Inflammatory macrophage treated with lipopolysaccharide for 1 hour (primary cell): ENCODE data around the gene DLGAP1.

Source experiments
- DNase-seq, 2 donors: peaks; one replicate each; pipeline ENCODE4 v3.0.0-alpha.2; 2020 to 2022

DLGAP1 gene

DNA sequence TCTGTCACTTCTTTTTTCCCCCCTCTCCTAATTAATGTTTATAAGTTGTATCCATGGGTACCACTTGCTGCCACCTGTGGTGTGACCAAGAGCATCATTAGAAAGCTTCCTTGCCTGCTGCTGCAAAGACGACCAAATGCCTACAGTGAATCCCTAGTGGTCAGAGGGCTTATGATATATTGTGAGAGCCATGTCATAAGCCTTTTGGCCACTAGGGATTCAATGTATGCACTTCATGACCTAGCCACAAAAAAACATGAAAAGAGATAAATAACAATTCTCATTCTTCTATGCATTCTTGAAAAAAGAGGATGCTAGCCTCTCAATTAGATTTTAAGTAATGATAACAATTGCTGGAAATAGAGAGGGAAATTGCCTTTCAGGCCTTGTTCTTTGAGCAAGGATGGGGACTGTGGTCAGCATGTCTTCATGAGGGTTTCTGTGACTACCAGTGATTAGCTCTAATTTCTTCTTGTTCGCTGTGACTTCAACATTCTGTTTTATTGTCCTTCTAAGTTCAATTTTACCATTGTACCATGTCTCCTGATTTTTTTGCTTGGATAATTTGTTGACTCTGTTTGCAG is 569.8 kb downstream of the DLGAP1 start:
- peak in 1 of 2 donors; percentile 30 for DNase-seq

DNA sequence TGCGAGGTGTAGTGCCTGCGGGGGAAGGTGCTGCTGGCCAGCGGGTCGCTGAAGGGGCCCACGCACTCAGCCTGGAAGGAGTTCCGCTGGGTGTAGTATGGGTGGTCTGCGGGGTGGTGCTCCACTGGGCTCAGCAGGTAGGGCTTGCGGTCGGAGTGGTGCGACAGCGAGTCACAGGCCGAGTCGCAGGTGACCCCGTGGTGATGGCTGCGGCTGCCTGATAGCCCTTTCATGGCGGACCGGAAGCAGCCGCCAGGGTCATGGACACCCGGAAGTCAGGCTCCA is 575.3 kb downstream of the DLGAP1 start:
- no peak for DNase-seq

DNA sequence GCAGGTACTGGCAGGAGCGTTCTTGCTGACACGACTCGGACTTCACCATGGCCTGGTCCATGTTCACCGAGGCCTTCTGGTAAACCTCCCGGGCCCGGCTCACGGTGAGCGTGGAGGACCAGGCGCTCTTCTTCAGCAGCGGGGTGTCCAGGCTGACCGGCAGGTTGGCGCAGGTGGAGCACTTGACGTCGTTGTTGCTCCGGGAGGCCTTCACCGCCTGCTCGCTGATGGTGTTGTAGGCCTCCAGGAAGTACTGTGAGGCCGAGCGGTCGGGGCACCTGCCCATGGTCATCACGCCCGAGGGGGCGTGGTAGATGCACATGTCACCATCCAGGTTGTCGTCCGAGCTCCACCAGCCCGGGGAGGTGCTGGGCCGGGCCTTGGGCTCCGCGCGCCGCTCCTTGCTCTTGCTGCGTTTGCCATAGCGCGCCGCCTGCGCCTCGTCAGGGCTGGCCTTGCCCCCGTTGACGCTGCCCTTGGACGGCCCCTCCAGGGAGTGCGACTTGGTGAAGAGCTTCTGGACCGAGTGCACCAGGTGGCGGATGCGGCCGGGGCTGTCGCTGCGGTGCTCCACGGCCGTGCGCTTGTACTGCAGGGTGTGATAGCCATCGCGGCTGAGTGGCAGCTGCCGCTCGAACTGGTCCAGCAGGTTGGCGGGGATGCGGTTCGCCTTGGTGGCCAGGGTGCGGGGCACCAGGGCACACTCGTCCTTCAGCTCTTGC is 575.8 kb downstream of the DLGAP1 start:
- DNase-seq: no peak

DNA sequence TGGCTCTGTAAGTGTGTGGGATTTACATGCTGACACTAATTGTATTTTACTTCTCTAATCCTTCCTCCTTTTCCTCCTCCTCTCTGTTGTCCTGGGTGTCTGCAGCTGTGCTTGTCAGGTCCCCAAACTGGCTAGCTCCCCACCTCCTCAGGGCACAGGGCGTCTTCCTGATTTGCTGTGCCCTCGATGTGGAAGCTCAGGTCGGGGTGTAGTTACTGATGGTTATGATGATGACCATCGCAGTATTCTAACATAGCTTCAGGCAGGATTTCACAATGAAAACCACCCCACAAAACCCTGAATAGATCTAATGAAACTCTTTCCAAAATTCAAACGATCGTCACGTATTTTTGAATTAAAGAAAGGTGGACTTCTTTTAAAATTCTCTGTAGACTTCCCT is 576.7 kb downstream of the DLGAP1 start:
- peak in 1 of 2 donors; percentile 17 for DNase-seq

DNA sequence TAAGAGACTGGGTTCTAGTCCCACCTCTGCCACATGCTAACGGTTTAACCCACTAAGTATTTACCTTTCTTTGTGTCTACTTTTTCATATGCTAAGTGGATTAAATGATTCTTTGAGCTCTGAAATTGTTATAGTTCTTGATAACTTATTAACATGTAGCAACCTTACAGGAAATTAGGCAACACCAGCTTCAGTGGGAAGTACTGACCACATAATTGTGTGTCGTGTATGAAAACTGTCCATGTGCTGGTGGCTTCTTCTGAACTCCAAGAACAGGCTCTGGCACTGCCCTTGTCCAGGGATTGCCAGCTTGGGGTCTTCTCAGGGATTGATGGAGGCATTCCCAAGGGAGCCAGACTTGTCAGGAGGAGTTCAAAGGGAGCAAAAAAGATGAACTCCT is 577.4 kb downstream of the DLGAP1 start:
- DNase-seq: peak; percentile 73 to 88

DNA sequence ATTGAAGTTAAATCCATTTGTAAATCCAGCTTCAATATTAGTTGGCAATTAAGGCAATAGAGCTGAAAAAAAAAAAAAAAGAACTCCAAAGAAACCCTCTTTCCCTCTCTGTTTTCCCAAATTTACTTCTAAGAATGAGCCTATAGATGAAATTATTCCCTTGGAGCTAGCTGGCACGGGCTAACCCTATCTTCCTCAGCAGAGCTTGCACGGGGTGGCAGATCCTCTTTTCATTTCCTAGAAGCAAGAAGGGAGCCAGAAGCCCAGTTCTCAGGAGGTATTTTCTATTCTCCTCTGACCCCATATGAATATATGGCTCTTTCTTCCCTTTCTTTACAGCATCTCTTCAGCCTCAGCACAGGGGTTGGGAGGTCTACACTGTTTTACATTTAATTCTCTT is 579.1 kb downstream of the DLGAP1 start:
- peak in 1 of 2 donors; percentile 35 for DNase-seq

DNA sequence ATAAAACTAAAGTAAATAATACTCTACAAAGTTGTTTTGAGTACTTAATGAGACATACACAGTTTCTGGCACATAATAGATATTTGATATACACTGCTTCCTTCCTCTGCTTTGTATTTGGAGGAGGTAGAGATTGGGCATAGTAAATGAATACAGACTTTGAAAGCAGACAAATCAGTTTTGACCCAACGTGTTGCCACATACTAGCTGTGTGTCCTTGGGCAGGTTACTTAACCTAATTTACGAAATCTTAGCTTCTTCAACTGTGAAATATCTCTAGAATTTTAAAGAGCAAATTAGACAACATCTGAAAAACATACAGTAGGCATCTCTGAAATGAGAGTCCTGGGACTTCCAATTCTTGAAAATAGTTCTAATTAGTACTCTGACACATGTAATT is 579.7 kb downstream of the DLGAP1 start:
- DNase-seq: peak in 1 of 2 donors; percentile 16

DNA sequence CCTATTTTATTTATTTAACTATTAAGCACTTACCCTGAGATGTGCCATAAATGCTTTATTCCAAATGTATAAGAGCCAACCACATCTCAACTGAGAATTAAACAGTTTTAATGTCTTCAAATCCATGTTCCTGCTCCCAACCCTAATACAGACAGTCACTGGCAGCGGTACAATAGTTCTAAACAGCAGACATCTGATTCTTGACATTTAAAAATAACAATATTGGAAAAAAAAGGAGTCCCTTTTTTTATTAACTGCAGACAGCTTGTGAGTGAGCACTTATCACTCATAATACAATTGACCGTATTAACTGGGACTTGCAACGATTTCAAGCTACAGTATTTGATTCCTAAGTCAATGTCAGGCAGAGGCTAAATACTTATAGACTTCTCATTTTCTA is 580.5 kb downstream of the DLGAP1 start:
- DNase-seq: no peak

DNA sequence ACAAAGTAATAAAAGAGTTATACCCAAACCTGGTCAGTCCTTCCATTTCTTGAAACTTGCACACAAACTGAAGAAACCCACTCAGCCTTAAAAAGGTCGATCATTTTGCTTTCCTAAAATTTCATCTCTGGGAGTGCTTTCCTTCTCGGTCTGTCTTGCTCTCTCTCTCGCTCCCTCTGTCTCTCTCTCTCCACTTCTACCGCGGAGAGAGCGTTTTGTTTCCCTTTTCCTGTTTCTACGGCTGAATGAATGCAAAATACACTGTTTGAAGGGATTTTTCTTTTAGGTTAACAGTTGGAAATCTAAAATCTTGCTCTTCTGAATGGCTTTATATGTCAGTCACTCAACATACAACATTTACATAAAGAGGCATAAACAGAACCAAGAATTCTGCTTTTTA is 581.0 kb downstream of the DLGAP1 start:
- DNase-seq: peak in 1 of 2 donors; percentile 17

DNA sequence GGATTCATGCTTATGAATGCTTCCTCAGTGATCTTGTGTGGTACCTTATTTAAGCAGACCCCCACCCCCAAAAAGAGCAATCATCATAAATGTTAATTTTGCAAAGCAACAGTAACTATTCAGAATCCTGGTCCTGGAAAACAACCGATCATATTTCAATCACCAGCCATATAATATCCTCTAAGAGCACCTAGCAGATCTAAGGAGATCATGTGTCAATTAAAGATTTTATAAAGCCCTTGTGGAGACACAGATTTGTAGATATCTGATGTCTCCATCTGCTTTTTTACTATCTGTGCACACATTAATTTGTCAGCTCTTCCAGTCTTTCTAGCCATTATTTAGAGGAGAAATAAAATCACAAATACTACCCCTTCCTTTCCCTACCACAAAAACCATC is 581.4 kb downstream of the DLGAP1 start:
- DNase-seq: no peak

DNA sequence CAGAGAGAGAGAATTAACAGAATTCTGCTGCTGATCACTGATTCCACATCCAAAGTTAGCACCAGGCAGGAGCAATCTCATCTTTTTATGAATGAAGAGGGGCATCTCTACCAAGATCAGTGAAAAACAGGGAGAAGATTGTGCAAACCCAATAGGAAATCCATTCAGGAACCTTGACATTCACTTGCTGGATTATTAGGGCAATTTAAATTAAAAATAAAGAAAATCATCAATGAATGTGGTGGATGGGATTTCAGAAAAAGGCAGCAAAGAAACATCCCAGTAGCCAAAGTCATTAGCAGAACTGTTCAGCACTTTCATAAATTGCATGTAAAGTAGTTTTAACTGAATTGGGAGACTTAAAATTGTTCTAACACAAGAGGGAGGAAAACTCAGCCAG is 581.9 kb downstream of the DLGAP1 start:
- no peak for DNase-seq

DNA sequence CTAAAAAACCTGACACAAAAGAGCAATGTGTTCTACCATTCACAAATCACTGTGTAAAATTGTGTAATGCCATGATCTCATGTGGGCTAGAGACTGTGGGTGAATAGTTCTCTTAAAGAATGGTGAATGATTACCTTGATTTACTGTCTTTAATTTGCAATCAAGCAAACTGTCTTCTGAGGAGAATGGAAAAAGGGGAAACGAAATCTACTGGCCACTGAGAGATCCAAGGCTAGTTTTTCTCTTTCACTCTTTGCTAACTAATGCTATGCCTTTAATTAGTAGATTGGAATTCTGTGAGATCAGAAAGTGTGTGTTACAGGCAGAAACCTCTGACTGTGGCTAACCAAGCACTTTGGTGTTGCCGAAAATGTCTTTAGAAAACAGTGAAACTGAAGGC is 582.5 kb downstream of the DLGAP1 start:
- peak; percentile 21 to 30 for DNase-seq

DNA sequence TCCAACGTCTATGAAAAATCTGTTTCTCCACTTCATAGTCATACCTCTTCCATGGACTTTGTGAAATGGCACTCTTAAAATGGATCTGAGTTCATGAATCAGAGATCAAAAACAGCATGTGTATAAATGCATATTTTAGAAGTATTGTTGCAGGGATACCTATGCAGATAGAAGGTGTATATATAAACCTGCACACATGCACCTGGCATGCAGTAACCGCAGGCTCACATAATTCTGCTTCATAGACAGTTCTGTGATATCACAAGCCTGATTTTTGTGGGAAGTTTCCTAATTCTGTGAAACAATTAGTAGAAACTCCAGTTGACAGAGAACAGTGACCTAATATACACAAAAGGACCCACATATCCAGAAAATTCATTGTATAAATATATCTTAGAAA is 583.4 kb downstream of the DLGAP1 start:
- no peak for DNase-seq

DNA sequence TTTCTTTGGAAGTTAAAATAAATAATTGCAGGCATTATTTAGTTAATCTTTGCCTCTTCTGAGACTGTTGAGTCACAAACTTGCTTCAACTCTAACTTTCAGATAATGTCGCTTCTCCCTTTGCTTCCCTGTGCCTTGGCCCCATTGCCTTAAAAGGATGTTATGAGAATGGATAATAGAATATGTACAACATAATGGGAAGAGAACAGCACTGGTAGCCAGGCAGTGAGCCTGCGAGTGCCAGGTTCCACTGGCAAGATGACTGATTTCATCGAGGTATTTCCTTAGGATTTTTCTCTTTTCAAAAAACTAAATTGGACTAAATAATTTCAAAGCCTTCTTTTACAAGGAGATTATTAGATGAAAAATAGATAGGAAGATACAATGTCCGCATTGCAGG is 584.2 kb downstream of the DLGAP1 start:
- DNase-seq: no peak

DNA sequence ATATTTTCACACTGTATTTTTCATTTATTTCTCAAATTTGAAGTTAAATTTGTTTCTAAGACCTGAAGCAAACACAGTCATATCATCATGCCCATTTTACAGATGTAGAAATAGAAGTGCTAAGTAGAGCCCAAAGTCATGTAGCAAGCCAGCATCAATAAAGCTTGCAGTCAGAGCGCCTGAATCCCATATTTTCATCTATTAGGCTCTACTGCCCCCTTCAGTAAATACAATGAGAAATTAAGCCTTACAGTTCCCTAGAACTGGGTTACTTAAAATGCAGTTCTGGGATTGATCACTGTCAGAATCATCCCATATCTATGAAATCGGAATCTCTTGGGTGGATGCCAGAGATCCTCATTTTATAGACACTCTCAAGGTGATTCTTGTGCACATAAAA is 585.3 kb downstream of the DLGAP1 start:
- peak; percentile 48 to 79 for DNase-seq

DNA sequence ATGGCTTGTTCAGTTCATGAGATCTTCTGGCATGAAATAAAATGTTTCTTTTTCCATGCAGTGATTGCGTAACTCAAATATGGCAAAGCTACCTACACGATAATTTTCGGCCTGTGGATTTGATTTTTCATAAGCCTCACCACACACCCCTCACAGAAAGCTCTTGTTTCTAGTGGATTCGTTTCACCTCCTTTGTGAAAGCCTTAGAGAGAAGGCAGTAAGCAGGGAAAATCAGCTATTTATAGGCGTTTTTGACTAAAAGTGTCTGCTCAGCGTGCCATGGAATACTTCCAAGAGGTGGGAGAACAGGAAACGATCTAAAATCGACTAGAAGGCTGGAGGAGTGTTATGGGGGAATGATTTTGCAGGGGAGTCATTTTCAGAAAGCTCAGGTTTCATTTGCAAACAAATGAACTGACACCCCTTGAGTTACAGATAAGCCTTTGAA is 587.2 kb downstream of the DLGAP1 start:
- no peak for DNase-seq

DNA sequence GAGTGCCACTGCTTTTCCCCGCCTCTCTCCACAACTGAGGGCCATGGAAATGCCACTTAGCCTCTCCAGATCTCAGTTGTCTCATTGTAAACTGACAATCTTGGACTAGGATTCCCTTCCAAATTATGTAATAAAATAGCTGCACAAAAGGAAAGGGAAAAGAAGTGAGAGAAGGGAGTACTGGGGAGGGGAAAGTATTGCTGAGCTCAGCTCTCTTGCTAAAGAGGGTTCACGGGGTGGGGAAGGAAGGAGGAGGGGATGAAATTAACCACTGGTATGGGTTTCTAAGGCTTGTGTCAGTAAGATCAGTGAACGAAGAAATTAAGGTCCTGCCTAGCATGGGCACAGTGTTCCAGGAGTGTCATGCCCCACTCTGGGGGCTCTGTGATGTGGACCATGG is 587.9 kb downstream of the DLGAP1 start:
- DNase-seq: no peak

DNA sequence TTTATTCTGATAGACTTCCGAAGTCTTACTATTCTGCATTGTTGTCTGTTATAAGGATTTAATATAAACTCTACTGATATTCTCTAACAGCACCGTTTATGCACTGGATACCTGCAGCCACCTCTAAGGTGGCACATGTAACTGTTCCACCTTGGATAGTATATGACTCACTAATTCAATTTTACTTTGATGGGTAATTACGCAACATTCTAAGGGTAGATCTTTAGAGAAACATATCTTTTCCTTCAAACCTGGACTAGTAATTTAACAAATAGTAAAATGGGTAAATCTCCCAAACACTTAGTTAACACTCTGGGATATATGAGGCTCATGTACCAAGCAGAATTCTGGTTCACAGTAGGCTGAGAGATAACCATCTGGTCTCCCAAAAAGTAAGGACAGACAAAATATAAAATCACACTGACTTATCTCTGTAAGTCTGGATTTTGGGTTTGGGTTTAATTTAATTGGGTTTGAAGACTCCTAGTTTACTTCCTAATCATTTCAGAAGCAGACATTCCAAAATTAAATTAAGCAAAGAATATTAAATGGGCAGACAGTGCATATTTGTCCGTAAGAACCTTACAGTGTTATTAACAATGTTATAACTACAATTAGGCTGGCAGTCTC is 590.3 kb downstream of the DLGAP1 start:
- no peak for DNase-seq

DNA sequence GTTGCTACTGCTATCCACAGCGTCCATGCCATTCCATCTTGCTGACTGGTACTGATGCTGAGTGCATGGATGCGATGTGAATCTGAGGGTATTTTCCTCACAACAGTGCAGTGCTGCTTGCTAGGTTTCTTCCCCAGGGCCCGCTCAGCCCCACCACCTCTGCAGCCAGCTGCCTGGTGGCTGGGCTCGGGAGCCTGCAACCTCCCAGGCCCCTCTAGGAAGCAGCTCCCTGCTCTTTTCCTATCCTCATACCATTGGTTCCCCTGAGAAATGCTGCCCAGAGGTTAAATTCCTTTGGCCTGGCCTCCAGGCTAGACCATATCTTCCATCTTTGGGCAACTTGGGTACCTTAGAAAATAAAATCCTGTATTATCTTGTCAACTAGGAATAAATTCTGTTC is 591.5 kb downstream of the DLGAP1 start:
- no peak for DNase-seq

DNA sequence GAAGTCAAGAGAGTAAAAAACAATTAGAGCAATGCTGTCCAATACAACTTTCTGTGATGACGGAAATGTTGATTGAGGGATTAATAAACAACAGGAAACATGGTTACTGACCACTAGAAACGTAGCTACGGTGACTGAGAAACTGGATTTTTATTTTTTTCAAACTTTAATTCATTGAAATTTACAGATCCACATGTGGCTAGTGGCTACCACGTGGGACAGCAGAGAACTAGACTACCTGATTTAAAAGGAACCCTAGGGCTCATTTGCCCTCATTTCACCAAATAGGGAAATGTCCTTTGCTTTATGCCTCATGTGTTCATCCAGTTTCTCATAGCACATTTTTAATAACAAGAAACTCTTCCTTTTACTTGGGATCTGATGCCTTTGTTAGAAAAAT is 592.1 kb downstream of the DLGAP1 start:
- no peak for DNase-seq

DNA sequence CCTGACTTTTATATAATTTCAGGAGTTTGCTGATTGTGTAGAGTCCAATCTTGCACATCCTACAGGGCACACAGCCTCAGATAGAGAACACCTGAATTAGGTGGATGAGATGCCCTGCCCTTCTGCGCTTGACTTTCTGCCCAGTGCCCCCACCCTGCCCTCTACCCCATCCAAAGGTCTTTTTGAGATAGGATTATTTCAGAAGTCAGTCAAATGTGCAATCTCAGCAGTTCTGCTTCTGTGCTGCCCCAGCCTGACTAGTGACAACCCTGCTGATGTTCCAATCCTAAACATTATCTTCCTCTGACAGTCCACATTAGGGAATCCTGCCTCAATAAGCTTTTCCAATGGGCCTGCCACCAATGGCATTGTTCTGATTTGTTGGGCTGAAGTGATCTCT is 593.6 kb downstream of the DLGAP1 start:
- DNase-seq: no peak

DNA sequence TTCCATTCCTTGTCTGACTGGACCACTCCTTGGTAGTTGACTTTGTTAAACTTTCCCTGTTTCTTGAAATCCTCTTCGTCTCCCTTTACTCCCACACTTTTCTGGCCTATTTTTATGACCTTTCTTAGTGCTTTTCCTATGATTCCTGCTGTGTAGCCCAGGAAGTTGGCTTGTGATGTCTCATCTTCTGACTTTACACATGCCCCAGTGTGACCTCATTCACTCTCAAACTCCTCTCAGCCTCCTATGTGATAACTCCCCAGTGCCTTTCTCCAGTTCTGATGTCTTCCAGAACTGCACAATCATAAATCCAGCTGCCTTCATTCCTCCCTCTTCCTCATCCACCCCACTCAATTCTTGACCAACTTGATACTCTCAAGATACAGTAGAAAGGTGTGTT is 597.6 kb downstream of the DLGAP1 start:
- no peak for DNase-seq

DNA sequence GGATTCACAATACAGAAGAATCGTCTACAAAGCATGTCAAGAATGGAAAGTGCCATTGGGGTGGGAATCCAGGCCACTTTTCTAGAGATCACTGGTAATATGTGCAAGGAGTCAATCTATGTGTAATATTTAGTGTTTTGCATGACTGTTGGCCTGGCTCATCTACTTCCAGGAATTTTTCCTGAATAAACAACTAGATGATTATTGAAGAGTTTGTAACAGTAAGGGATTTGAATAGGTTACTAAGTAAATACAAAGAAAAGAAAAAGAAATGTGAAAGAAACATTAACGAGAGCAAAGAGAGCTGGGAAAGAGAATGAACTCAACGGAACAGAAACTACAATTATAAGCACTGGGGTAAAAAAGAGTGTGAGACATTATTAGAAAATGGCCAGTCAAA is 599.1 kb downstream of the DLGAP1 start:
- no peak for DNase-seq

DNA sequence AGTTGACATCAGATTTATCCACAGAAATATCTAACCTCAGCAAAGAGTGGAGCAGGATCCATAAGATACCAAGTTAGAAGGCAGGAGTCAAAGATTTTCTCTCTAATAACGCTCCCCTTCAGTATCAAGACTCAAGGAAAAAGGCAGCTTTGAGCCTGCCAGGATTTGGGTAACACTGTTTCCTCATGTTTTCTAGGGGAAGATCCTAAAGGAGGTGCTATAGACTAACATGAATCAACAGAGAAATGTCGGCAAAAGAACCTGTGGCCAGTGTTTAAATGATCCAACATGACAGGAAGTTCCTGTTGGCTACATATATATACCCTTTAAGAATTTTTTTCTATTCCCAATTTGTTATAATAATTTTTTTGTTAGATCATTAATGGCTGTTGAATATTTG is 602.8 kb downstream of the DLGAP1 start:
- no peak for DNase-seq

DNA sequence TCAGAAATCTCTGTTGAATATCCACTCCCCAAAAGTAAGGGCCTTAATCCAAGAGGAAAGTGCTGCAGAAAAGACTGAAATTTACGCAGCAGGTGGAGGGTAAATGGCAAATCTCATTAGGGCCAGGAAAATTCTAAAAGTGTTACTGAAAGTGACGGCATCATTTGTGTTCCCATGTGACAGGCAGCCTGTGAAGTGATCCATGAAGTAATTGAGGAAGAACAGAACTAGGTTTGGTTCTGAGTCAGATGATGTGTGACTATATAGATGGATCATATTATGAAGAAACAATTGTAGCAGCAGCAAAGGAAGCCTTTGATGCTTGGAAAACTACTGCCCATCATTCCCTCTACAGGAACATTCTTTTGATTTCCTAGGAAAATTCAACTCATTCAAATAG is 603.9 kb downstream of the DLGAP1 start:
- DNase-seq: peak in 1 of 2 donors; percentile 45
